GM23338 (cell line): ENCODE results near the gene EPHA5. TPM values are rescaled to one million over a fixed set of nuclear protein-coding genes. Genes with fewer than 3 reads are reported as not detected.

Experiments used
- ATAC-seq: fragments of 200-7000 bp; cut with Tn5 transposase; 3 replicates; pipeline ENCODE4 v1.9.1; 2020
- DNase-seq: peaks from one replicate; pipeline ENCODE4 v3.0.0-alpha.2; 2015; ENCODE audit warnings: low spot score
- H2AFZ ChIP-seq: fragments of 200-600 bp; sonication (generic); 2 replicates; pipeline ENCODE4 v1.8.0; 2016; ENCODE audit warnings: antibody characterized with exemption, mild to moderate bottlenecking, moderate library complexity
- H3F3A ChIP-seq: fragments of 200-600 bp; sonication (generic); replicated peaks from 2 replicates; pipeline ENCODE4 v1.8.0; 2017; ENCODE audit warnings: antibody characterized with exemption, mixed run types, low read depth
- H3K27ac ChIP-seq: fragments of 200-600 bp; sonication (generic); 2 replicates; pipeline ENCODE4 v1.6.1; 2016; ENCODE audit warnings: low read depth
- H3K27me3 ChIP-seq: fragments of 200-600 bp; sonication (generic); 2 replicates; pipeline ENCODE4 v1.8.0; 2016; ENCODE audit warnings: mild to moderate bottlenecking, mixed run types, moderate library complexity; ENCODE audit not compliant: insufficient read depth
- H3K36me3 ChIP-seq: fragments of 200-600 bp; sonication (generic); 2 replicates; pipeline ENCODE4 v1.8.0; 2016; ENCODE audit warnings: mild to moderate bottlenecking; ENCODE audit not compliant: insufficient read depth
- H3K4me1 ChIP-seq: fragments of 200-600 bp; sonication (generic); 2 replicates; pipeline ENCODE4 v1.8.0; 2016; ENCODE audit warnings: mild to moderate bottlenecking, moderate library complexity; ENCODE audit not compliant: insufficient read depth
- H3K4me2 ChIP-seq: fragments of 200-600 bp; sonication (generic); 2 replicates; pipeline ENCODE4 v1.7.1; 2017; ENCODE audit warnings: mixed run types
- H3K4me3 ChIP-seq: fragments of 200-600 bp; sonication (generic); 2 replicates; pipeline ENCODE4 v1.6.1; 2016; ENCODE audit warnings: mixed run types
- H3K79me2 ChIP-seq: fragments of 200-600 bp; sonication (generic); replicated peaks from 2 replicates; pipeline ENCODE4 v1.8.0; 2017; ENCODE audit warnings: mild to moderate bottlenecking; ENCODE audit not compliant: insufficient read depth
- H3K9me2 ChIP-seq: fragments of 200-600 bp; sonication (generic); 2 replicates; pipeline ENCODE4 v1.8.0; 2017; ENCODE audit not compliant: insufficient read depth
- H4K20me1 ChIP-seq: fragments of 200-600 bp; sonication (generic); replicated peaks from 2 replicates; pipeline ENCODE4 v1.8.0; 2017; ENCODE audit warnings: mild to moderate bottlenecking; ENCODE audit not compliant: insufficient read depth
- H3K27ac Mint-ChIP-seq: 2 replicates; pipeline ENCODE4 v1.8.0; 2020; ENCODE audit warnings: inconsistent platforms, mild to moderate bottlenecking, moderate library complexity, mixed read lengths
- H3K27me3 Mint-ChIP-seq: 3 replicates; pipeline ENCODE4 v1.8.0; 2022; ENCODE audit warnings: low read depth, mild to moderate bottlenecking, moderate library complexity, mixed read lengths, inconsistent platforms; ENCODE audit not compliant: insufficient read depth, poor library complexity
- H3K36me3 Mint-ChIP-seq: 3 replicates; pipeline ENCODE4 v1.8.0; 2021; ENCODE audit warnings: low read depth, mild to moderate bottlenecking, inconsistent platforms, moderate library complexity, mixed read lengths
- H3K4me1 Mint-ChIP-seq: 3 replicates; pipeline ENCODE4 v1.8.0; 2020; ENCODE audit warnings: mild to moderate bottlenecking, inconsistent platforms, mixed read lengths
- H3K4me3 Mint-ChIP-seq: 3 replicates; pipeline ENCODE4 v1.8.0; 2021; ENCODE audit warnings: moderate library complexity, mild to moderate bottlenecking, inconsistent platforms, mixed read lengths
- H3K9me3 Mint-ChIP-seq: 3 replicates; pipeline ENCODE4 v1.8.0; 2020; ENCODE audit warnings: moderate library complexity, mild to moderate bottlenecking, inconsistent platforms, mixed read lengths
- ZNF114 ChIP-seq: fragments of 250-450 bp; sonication (Bioruptor Pico); IDR thresholded peaks from 2 replicates; pipeline ENCODE4 v1.5.0; 2020; ENCODE audit warnings: mild to moderate bottlenecking, moderate library complexity
- ZNF331 ChIP-seq: fragments of 250-450 bp; sonication (Bioruptor Pico); IDR thresholded peaks from 2 replicates; pipeline ENCODE4 v1.5.0; 2020; ENCODE audit warnings: low read depth, mild to moderate bottlenecking, moderate library complexity
- ZNF462 ChIP-seq: fragments of 250-450 bp; sonication (Bioruptor Pico); IDR thresholded peaks from 2 replicates; pipeline ENCODE4 v1.5.0; 2020; ENCODE audit warnings: mild to moderate bottlenecking, moderate library complexity
- polyA plus RNA-seq: library from polyadenylated mRNA; unstranded; fragments of >200 nt; fragmentation: Nextera tagmentation; extraction: Ambion mirVana; gene quantifications from 2 replicates; pipeline ENCODE4 v1.2.1, GENCODE V29; 2016
- total RNA-seq: library from RNA; depleted of rRNA; stranded (reverse); fragments of >200 nt; shearing (Covaris generic); gene quantifications from 2 replicates; pipeline ENCODE4 v1.2.3, GENCODE V29; 2014
- TF ChIP-seq, protein P1 (sequence below), 2 experiments: fragments of 200-600 bp in 1 of 2; sonication (generic) in 1 of 2; conservative IDR thresholded peaks; 2 replicates each; pipeline versions ENCODE4 v1.5.1 to v1.6.1; 2016 to 2017; ENCODE audit warnings: antibody characterized with exemption in 2 of 2, low read depth in 2 of 2, mild to moderate bottlenecking in 2 of 2, moderate library complexity in 1 of 2

EPHA5 gene
- total and polyA plus RNA-seq, 2 experiments from 2014 or later = 0.05 to 0.24 TPM

DNA sequence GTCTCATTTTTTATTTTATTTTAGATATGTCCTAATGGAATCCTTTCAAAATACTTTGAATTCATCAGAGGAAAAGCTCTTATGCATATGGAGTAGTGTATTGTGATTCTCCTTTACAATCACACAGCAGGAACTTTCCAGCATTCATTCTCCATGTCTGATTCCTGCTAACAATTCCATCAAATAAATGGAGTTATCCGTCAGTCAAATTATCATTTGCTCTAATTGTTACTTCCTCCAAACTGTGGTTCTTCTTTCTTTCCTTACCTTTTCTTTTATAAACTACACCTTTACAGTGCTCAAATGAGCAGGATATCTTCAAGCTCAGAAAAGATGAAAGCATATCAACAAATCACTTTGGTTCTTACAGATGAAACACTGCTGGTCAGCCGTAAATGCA is 80.4 kb downstream of the EPHA5 start (continued):
- TF ChIP-seq ZNF462 (CRISPR knock-in tag) = no peak

- Mint-ChIP-seq H3K4me1 (peaks cover 59% of the 10 kb centered on the region), H3K27me3 (peaks cover 2% of the 10 kb centered on the region), H3K9me3 (no peaks in the 10 kb centered on the region), H3K4me3 (no peak overlapping the region), H3K36me3 (no peaks in the 10 kb centered on the region), H3K27ac (peak overlapping the region; percentile 63; the same call in 1 of the 2 replicates)
- Histone ChIP-seq H3K36me3 (no peaks in the 10 kb centered on the region), H3K27me3 (no peaks in the 10 kb centered on the region), H3K4me1 (peaks cover 55% of the 10 kb centered on the region), H3F3A (no peaks in the 10 kb centered on the region), H4K20me1 (no peaks in the 10 kb centered on the region), H3K27ac (no peak overlapping the region; the same call in 1 of the 2 replicates), H3K9me2 (no peaks in the 10 kb centered on the region), H2AFZ (no peak overlapping the region), H3K4me3 (no peak overlapping the region), H3K79me2 (no peaks in the 10 kb centered on the region), H3K4me2 (no peak overlapping the region)
- ATAC-seq (peak; percentile 74), DNase-seq (peak; percentile 11)
- no peak for TF ChIP-seq ZNF331 (CRISPR knock-in tag)
Measured at GRCh38 chr4:65589331-65589730, 81.0 kb downstream of the EPHA5 start.

GRCh38 chr4:65580551-65580950 is 89.7 kb downstream of the EPHA5 start:
- ATAC-seq (peak; percentile 32; the same call in 1 of the 3 replicates), DNase-seq (peak; percentile 33)
- Histone ChIP-seq H3K79me2 (no peaks in the 10 kb centered on the region), H3K4me3 (no peak overlapping the region), H3K36me3 (no peaks in the 10 kb centered on the region), H4K20me1 (no peaks in the 10 kb centered on the region), H3K27ac (no peak overlapping the region), H3K4me1 (peaks cover 9% of the 10 kb centered on the region), H3F3A (no peaks in the 10 kb centered on the region), H3K9me2 (no peaks in the 10 kb centered on the region), H2AFZ (no peak overlapping the region), H3K4me2 (no peak overlapping the region), H3K27me3 (no peaks in the 10 kb centered on the region)
- peaks cover 2% of the 10 kb centered on the region for H3K27me3 Mint-ChIP-seq
- no peak overlapping the region; the same call in 1 of the 2 replicates for H3K27ac Mint-ChIP-seq
- H3K9me3 Mint-ChIP-seq = no peaks in the 10 kb centered on the region
- H3K36me3 Mint-ChIP-seq = no peaks in the 10 kb centered on the region
- TF ChIP-seq, protein P1, sequence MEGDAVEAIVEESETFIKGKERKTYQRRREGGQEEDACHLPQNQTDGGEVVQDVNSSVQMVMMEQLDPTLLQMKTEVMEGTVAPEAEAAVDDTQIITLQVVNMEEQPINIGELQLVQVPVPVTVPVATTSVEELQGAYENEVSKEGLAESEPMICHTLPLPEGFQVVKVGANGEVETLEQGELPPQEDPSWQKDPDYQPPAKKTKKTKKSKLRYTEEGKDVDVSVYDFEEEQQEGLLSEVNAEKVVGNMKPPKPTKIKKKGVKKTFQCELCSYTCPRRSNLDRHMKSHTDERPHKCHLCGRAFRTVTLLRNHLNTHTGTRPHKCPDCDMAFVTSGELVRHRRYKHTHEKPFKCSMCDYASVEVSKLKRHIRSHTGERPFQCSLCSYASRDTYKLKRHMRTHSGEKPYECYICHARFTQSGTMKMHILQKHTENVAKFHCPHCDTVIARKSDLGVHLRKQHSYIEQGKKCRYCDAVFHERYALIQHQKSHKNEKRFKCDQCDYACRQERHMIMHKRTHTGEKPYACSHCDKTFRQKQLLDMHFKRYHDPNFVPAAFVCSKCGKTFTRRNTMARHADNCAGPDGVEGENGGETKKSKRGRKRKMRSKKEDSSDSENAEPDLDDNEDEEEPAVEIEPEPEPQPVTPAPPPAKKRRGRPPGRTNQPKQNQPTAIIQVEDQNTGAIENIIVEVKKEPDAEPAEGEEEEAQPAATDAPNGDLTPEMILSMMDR (conservative IDR thresholded peaks at IDR 0.05; ENCODE audit: low read depth in 2 of 2) = peak; percentile 50
- no peak for TF ChIP-seq ZNF114 (CRISPR knock-in tag)
- H3K4me1 Mint-ChIP-seq = peaks cover 16% of the 10 kb centered on the region; the same call in 2 of the 3 replicates
- no peak overlapping the region for H3K4me3 Mint-ChIP-seq
